HTERT RPE-1 (cell line): ENCODE results near the gene ADI1.

Source experiments
- in situ Hi-C: fragments of 300-500 bp; cut with MboI; formaldehyde crosslinking; loops from 4 replicates; pipeline ENCODE4 v1.14.3; 2020; ENCODE audit warnings: low sequenced_read_pairs

The ADI1 gene, protein sequence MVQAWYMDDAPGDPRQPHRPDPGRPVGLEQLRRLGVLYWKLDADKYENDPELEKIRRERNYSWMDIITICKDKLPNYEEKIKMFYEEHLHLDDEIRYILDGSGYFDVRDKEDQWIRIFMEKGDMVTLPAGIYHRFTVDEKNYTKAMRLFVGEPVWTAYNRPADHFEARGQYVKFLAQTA

DNA sequence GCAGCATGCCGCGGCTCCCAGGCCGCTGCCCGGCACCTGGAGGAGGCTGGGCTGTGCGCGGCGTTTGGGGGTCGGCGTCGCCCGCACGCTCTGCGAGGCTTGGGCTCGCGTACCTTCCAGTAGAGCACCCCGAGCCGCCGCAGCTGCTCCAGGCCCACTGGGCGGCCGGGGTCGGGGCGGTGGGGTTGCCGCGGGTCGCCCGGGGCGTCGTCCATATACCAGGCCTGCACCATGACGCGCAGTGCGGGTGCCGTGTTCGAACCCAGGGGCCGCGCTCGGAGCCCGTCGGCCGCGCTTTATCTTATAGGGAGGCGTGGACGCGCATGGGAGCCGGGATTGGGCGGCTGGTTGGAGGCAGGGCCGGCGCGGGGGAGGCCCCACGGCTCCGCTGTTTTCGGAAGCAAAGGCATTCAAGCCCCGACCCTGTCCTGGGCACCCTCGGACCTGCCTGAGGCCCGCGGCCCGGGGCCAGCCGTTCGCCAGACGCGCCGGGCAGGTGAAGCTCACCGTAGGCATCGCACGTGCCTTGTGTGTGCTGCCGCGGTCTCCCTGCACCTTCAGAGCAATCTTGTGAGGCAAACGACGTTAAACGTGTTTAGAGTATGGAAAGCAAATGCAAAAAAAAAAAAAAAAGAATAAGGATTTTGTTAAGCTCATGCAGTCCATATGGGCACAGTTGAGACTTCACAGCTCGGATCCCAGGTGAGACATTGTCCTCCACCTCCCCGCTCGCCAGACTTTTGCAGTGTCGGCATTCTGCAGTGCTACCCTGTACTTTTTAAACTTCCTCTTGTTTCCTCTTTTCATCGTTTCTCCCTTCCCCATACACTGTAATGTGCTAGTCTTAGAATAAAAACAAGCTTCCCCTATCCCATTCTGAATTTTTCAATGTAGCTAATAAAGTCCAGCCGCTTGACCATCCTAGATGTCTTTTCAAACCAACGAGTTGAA is at the start of gene ADI1:
ADI1 (minus strand) TSS at position 277 of the 951 bp plus-strand sequence; CDS start at position 233, 44 bp downstream.
- in situ Hi-C loops = no loop called here

DNA sequence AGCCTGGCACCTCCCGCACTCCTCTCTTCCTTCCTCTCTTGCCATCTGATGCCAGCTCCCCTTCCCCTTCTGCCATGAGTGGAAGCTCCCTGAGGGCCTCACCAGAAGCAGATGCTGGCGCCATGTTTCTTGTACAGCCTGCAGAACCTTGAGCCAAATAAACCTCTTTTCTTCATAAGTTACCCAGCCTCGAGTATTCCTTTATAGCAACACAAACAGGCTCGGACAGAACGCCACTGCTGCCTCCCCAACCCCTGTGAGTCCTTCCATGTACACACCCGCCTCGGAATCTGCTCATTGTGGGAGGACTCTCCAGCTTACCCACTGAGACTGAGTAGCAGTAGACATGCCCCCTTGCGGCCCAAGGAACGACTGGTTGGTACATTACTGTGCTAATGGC is 47.5 kb upstream of the ADI1 start:
- in situ Hi-C loops = no loop called here

DNA sequence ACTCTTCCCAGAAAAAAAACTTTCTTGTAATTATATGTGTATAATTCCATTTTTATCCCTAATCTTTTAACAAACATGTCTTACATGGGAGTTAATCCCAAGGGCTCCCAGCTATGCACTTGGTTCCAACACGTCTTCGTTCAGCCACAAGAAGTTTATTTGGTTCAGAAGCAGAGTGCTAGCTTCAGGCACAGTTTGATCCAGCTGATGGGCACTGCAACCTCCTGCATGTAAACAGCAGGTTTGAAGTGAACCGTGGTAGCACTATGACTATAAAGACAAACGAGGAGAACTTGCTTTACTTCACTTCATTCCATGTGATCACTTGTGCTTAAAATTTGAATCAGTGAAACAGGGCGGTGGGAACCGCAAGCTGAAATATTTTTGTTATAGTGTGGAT is 45.8 kb upstream of the ADI1 start:
- in situ Hi-C loops = no loop called here

DNA sequence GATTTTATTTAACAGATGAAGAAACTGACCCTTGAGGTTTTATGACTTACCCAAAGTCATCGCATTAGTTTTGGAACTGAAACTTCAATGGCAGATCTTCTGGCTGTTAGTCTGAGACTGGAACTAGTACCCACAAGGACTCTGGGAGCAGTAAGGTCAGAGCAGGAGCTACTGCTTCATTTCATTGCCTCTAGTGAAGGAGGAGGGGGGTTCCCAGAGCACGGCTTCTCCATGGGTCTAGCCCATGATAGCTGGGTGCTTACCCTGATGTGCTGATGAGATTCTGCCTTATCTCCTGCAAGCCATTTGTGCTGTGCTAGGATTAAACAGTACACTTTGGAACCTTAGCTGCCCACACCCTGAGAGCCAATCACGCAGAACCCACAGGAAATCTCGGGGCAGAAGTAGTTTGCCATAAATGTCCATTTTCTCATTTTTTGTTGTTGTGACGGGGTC is 44.2 kb upstream of the ADI1 start:
- in situ Hi-C loops = no loop called here

DNA sequence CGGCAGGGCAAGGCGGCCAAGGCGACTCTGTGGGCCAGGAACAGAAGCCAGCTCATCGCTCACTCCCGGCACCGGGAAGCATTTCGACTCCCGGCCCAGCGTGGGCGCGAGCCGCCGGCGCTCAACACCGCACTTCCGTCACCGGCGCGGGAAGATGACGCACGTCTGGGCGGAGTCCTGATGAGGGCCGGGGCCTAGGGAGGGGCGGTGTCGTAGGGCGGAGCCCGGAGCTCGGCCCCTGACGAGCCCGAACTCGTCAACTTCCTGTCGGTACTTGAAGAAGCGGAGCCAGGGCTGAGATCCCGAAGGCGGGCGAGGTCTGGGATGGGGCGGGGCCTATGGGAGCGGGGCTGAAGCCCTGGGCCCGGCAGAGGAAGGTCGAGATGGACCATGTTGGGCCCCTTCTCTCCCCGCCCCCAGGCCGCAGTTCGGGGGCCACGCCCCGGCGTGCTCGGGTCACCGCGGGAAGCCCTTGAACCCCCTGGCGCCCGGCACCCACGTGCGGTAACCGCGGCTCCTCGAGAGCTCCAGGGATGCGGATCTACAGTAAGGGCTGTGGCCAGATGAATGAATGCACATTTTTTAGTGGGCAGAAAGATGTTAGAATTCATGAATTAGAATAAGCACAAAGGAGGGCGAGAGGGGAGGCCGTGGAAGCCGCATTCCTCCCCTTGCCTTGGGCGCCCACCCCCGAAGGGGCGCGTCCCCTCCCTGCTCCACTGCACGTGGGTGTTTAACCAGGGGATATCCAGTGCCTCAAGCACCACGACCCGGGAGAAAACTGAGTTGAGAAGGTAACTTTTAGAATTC is 39.1 kb upstream of the ADI1 start, which contains the start of gene RNASEH1:
RNASEH1 (minus strand) TSS at position 129 of the 810 bp plus-strand sequence; CDS start at position 56, 73 bp downstream.
- in situ Hi-C loops = no loop called here

DNA sequence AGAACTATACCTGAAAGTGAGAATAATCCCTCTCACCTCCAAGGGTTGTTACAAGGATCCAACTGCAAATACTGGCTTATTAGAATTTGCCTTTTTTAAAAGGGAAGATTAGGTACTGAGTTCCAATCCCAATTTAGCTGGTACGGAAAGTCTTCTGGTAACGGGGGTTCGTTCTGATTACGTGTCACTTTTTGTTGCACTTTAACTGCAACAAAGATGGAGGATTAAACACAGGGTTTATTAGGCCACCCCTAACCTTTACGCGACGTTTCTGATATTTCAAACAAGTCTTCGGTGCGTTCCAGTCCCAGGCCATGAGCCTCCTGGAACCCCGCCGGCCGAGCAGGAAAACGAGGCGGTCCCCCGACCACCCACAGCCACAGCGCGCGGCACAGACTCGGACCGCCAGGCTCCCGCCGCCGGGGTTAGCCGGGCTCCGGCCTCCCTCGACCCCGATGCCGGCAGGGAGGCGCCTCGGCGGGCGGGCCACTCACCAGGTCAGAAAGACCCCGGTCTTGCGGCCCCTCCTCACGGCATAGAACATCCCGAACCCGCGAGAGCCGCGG is 38.4 kb upstream of the ADI1 start:
- in situ Hi-C loops = no loop called here

DNA sequence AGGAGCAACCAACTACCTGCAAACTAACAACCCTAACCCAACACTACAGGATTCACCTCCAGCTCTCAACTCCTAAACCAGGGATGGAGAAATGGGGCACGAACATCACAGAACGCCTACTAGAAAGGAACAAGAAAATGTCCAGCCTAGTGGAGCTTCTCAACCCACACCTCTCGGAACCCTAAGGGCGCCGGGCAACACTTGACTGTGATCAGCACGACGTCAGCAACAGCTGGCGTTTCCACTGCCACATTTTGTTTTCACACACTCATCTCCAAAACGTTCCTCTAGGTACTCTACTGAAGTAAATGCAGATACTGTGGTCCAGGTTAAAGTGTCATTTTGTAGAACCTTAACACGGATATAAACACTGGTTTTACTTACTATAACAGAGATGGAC is 34.6 kb upstream of the ADI1 start:
- in situ Hi-C loops = no loop called here

DNA sequence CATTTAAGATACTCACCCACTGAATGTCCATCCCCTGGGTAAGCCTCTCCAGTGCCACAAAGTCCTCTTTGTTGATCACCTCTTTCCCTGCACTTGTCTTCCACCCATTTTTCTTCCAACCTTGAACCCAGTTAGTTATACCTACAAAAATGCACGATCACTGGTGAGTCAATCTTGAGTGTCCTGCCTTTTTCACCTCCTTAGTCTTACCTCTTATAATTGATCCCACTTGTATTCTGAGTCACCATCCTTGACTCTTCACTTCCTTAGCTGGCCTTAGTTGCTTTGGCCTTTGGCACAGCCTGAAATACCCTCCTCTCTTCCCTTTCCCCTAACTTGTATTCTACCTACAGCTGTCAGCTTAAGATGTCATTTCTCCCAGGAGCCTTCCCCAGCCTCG is 28.6 kb upstream of the ADI1 start:
- in situ Hi-C loops = no loop called here

DNA sequence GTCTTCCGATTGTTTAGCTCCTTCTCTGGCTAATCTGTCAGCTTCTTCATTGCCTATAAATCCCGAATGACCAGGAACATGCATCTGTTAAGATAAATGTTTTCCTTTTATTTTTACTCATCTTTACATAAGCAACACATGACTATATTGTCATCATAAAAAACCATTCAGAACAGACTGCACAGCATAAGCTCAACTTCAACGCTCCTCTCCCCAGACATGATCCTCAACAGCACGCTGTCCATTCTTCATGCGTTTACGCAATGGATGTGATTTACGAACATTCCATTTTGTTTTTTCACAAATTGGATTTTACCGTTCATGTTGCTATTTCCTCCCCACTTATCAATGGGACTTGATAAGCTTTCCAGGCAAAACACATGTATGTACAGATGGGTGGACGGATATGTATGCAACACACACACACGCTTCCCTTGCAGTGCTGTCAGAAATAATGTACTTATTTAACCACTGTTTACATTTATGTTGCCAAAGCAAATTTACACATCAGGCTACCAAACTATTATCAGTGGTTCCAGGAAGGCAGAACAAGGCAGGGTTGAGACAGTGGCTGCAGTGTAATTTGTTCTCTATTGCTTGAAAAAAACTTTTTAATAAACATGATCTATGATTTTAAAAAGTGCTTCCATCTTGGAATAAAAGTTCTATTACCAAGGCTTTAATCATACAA is 26.6 kb upstream of the ADI1 start:
- in situ Hi-C loops = no loop called here

DNA sequence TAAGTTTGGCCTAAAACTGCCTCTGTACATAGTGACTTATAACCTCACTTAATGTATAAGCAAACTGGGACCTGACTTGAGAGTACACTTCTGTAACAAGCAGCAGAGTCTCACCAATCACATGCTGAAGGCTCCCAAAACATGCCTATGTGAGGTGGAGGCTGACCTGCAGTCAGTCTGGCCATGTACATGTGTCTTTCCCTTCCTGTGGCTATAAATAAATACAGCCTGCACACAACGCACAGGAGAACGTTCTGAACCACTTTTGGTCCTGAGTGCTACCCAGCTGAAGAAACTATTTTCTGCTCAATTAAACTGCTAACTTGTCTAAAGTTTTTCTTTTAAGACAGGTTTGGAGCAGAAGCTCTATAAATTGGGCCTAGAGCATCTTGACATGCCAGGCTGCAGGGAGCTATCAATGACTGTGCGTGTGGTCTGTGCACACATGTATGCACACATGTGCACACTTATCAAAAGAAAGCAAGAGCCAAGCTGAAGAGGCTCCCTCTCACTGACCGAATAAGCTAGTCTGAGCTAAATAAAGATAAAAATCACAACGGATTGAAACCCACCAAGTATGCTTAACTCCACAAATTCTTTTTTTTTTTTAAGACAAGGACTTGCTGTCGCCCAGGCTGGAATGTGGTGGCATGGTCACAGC is 23.8 kb upstream of the ADI1 start:
- in situ Hi-C loops = no loop called here

DNA sequence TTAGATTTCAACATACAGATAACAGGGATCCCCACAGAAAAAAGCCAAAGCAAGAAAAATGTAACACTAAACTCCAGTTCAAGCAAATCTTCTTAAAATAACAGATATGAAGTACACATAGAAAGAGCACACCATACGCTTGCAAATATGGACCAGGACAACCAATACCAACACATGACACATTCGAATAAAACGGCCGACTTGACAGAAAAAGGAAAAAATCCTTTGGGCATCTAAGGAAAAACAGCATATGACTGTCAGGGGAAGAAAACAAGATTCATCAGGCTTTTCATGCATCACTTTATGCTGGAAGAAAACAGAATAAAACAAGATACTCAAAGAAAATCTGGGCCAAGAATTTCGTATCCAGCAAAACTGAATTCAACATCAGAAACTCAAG is 22.8 kb upstream of the ADI1 start:
- in situ Hi-C loops = no loop called here

DNA sequence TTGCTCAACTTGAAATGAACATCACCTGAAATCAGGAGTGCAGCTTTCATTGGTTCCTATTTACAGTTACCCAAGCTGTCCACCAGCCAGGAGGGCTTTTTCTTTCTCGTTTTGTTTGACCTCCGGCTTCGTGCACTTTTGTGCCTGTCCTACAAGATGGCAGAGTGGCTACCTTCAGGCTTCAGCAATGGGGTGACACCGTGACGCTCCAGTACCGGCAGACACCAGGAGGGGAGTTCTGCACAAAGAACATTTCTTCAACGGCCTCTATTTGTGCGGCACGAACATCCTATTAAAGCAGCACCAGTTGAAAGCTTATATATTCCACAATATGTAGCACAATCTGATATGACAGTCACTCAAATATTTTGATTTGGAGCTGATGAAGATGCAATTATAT is 20.5 kb upstream of the ADI1 start:
- in situ Hi-C loops = no loop called here

DNA sequence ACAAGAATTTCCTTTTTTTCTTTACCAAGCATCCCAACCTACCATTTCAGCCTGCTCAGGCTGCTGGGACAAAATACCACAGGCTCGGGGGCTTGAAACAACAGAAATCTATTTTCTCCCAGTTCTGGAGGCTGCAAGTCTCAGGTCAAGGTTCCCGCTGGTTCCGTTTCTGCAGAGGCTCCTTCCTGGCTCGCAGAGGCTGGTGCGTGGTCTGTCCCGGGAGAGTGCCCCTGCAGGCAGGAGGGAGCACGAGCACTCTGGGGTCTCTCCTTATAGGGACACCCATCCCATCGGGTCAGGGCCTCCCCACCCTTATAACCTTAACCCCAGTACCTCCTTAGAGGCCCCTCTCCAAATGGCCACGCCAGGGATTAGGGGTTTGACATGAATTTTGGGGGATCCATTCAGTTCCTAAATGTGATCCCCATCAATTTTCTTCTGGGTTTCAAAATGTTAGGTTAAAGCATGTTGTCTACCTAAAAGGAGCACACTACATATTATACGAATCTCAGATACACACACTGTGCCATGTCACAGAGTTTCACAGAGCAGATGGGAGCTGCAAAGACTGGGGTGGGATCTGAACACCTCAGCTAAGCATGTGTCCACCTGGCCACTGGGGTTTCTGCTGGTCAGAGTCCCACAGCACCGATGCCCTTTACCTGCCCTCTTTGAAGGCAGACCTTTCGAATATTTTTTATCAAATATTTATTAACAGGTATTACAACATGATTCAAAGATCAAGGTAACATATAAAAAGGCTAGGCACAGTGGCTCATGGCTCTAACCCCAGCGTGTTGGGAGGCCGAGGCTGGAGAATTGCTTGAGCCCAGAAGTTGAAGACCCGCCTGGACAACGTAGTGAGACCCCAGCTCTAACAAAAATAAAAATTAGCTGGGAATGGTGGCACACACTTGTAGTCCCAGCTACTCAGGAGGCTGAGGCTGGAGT is 17.6 kb upstream of the ADI1 start:
- in situ Hi-C loops = no loop called here

DNA sequence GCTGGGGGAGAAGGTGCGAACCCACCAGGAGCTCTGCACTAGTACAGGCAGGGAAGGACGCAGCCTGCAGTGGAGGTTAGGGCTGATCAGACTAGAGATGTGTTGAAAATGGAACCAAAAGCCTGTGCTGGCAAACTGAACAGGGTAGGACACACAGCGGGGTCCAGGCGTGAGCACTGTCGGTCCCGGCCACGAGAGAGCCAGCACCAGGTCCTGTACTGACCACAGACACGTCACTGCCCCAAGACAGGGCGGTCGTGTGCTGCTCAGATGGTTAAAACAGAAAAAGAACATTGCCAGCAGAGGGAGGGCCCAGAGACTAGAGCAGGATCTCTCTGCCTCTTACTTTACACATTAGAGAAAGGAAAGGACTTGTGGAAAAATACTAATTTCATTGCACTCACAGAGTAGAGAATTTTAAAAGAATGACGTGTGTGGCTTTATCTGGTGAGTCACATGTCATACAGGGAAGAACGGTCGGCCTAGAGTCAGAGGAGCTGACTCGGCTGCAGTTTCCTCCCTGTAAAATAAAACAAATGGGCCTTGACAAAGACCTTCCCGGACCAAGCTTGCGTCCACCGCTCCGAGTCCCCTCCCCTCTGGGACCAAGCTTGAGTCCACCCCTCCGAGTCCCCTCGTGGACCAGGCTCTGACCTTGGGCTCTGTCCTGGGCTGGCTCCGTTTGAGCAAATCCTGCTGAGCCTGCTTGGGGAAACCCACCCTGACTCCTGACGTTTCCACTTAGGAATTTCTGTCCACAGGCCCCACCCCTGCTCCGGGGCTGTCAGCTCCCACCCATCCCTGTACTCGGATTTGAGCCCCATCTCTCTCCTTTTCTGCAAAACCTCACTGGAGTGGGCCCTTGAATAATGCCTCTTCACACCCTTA is 16.7 kb upstream of the ADI1 start:
- in situ Hi-C loops = no loop called here

DNA sequence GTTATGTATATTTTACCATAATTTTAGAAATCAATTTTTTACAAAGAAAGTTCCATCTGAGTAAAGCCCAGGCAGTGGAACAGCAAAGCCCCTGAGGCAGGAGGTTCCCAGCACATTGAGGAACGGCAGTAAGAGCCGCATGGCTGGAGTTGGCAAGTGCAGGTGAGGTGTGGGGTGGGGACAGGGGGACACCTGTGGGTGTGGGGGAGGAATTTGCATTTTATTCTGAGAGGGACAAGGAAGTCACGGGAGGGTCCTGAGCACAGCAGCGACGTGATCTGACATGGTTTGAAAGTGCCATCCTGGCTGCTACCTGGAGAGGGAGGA is 16.1 kb upstream of the ADI1 start:
- in situ Hi-C loops = no loop called here

DNA sequence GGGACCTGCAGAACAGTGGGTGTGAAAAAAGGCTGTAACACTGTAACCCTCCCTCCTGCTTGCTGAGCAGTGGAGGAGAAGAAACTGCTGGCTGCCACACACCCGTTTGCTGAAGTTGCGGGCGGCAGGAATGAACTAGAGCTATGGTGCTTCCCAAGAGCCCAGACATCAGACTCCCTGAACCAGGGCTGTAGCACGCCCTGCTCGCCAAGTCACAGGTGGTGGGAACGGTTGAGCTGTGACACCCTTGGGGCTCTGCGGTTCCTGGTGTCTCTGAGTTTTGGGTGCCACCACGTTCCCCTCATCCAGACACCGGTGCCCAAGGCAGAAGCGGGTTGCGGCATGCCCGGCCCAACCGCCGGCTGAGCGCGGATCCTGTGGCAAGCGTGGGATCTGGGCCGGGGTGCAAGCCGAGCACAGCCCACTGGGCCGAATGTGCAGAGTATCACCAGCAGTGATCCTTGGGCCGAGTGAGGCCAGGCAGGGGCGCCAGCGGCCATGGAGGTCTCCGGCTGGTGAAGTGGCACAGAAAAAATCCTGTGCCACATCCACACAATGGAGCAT is 15.0 kb upstream of the ADI1 start:
- in situ Hi-C loops = no loop called here

DNA sequence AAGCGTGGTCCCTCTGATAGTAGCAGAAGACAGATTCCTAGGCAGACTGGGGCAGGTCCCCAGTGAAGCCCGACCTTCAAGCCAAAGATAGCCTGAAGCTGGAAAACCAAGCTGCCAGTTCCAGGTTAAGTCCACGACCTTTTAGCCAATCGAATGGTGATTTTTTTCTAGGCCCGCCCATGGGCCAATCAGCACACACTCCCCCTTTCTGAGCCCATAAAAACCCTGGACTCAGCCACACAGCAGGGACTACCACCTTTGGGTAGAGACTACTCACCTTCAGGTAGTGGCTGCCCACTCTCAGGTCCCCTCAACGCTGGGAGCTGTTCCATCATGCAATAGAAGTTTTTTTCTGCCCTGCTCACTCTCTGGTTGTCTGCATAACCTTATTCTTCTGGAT is 14.5 kb upstream of the ADI1 start:
- in situ Hi-C loops = no loop called here

DNA sequence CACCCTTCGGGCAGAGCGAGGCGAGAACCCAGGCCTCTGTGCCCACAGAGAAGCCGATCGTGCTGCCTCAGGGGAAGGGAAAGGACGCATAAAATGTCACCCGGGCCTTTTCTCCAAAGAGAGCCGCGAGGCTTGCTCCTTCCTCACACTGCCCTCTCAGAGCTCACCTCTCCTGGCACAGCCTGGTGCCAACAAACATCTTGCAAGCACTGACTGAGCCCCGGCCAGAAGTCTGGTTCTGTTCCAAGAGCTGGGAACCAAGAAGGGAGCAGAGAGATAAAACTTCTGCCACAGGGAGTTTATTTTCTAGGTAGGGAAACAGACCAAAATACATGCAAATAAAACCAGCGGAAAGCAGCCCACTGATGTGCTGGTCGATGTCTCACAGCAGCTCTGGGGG is 13.6 kb upstream of the ADI1 start:
- in situ Hi-C loops = no loop called here
